Measurements from ENCODE around the gene TBC1D1. TPM values are rescaled to one million over a fixed set of nuclear protein-coding genes. Genes with fewer than 3 reads are reported as not detected.

Gene TBC1D1
- polyA plus RNA-seq, 1 donor (not counting 4 experiments of a cell fraction or from before 2014, with no cell fraction given), result 32.5 TPM

DNA sequence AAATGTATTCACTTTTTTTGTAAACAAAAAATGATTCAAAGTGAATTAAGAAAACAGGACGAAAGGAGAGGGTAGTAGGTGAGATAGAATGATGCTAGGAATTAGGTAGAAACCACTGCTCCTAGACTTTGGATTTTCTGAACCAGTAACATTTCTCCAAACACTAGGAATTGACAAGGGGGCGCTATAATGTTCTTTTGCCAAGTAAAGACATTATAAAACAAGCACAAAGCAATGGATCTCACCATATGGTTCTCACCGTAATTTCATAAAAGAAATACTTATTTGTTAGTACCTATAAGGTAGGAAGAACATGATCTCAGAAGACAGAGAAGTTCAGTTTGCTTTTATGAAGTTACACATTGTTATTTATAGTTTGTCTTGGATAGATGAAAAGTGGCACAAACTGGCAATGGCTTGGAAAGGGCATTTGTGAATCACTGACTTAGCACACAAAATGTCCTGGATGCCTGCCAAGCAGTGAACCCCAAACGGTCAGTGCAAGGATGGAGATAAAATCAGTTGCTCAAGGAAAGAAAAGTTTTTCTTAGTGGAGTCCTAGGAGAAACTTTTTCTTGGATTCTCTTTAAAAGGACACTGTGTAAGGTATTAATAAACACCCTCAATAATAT is 8.1 kb upstream of the TBC1D1 start:
- Histone ChIP-seq H4K20me1 (ENCODE audit: control insufficient read depth, extremely low read depth, insufficient read depth, low read length) (no peaks in the 10 kb centered on the region), H2AFZ (ENCODE audit: control insufficient read depth, low read length) (no peak overlapping the region), H3K27ac (ENCODE audit: control insufficient read depth, insufficient read depth, low read length) (no peak overlapping the region), H3K4me3 (ENCODE audit: control insufficient read depth in 2 of 3, extremely low read depth in 1 of 3, insufficient read depth in 2 of 3, low read depth in 1 of 3, low read length in 3 of 3) (no peak overlapping the region), H3K36me3 (ENCODE audit: control insufficient read depth in 2 of 2, extremely low read depth in 1 of 2, insufficient read depth in 2 of 2, low read length in 2 of 2) (no peaks in the 10 kb centered on the region), H3K4me2 (ENCODE audit: control insufficient read depth, extremely low read depth, insufficient read depth, low read depth, low read length) (no peak overlapping the region), H3K27me3 (ENCODE audit: control insufficient read depth, extremely low read depth, insufficient read depth, low read length) (peaks cover 6% of the 10 kb centered on the region), H3K4me1 (ENCODE audit: control insufficient read depth, extremely low read depth, insufficient read depth, low read length) (no peaks in the 10 kb centered on the region), H3K9ac (ENCODE audit: control insufficient read depth, extremely low read depth, insufficient read depth, low read length) (no peak overlapping the region), H3K9me3 (ENCODE audit: control insufficient read depth, low read depth, low read length) (no peaks in the 10 kb centered on the region), H3K79me2 (ENCODE audit: control insufficient read depth, insufficient read depth, low read length) (no peaks in the 10 kb centered on the region), H3K9me1 (ENCODE audit: control insufficient read depth, extremely low read depth, insufficient read depth, low read length) (no peaks in the 10 kb centered on the region)
- dilution Hi-C loops (cut with MboI; ENCODE audit: extremely low pct_ligation_motif_present, low sequenced_read_pairs), result no loop called here
- FAIRE-seq (no peak), DNase-seq (ENCODE audit: low read depth, low spot score) (no peak)
- no peak for TF ChIP-seq EZH2 (IDR thresholded peaks at IDR 0.05; ENCODE audit: low read length)
- TF ChIP-seq CTCF (optimal IDR thresholded peaks at IDR 0.05 in 1 of 3, IDR thresholded peaks at IDR 0.05 in 1 of 3, conservative IDR thresholded peaks at IDR 0.05 in 1 of 3; ENCODE audit: extremely low read depth in 1 of 3, insufficient read depth in 2 of 3, low read length in 3 of 3), result no peak

DNA sequence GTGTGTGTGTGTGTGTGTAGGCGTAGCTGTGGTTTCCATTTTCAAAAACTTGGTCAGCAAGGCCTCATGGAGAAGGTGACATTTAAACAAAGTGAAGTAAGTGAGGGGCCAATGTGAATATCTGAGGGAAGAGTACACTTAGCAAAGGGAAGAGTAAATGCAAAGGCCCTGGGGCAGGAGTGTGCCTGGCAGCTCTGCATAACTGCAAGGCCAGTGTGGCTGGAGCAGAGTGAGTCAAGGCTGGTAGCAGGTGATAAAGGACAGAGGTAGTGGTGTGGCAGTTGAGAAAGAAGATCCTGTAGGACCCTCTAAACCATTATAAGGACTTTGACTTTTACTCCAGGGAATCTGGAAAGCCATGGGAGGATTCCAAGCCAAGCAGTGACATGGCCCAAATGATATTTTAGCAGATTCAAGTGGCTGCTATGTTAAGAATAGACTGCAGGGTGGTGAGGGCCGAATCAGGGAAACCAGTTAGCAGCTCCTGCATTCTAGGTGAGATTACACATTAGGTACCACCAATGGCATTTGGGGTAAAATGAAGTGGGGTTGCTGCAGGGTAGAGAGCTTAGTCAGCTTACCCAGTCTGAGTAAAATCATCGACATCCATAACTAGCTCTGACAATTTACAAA is 5.9 kb upstream of the TBC1D1 start:
- dilution Hi-C loops (cut with MboI; ENCODE audit: extremely low pct_ligation_motif_present, low sequenced_read_pairs), result no loop called here
- TF ChIP-seq CTCF (optimal IDR thresholded peaks at IDR 0.05 in 1 of 3, IDR thresholded peaks at IDR 0.05 in 1 of 3, conservative IDR thresholded peaks at IDR 0.05 in 1 of 3; ENCODE audit: extremely low read depth in 1 of 3, insufficient read depth in 2 of 3, low read length in 3 of 3) (no peak), EZH2 (IDR thresholded peaks at IDR 0.05; ENCODE audit: low read length) (no peak)

More for the DNA sequence above, 5.9 kb upstream of the TBC1D1 start:
- Histone ChIP-seq H3K9me3 (ENCODE audit: control insufficient read depth, low read depth, low read length) (no peaks in the 10 kb centered on the region), H3K27me3 (ENCODE audit: control insufficient read depth, extremely low read depth, insufficient read depth, low read length) (peaks cover 20% of the 10 kb centered on the region), H3K27ac (ENCODE audit: control insufficient read depth, insufficient read depth, low read length) (no peak overlapping the region), H3K9me1 (ENCODE audit: control insufficient read depth, extremely low read depth, insufficient read depth, low read length) (no peaks in the 10 kb centered on the region), H3K36me3 (ENCODE audit: control insufficient read depth in 2 of 2, extremely low read depth in 1 of 2, insufficient read depth in 2 of 2, low read length in 2 of 2) (no peaks in the 10 kb centered on the region), H4K20me1 (ENCODE audit: control insufficient read depth, extremely low read depth, insufficient read depth, low read length) (no peaks in the 10 kb centered on the region), H3K79me2 (ENCODE audit: control insufficient read depth, insufficient read depth, low read length) (no peaks in the 10 kb centered on the region), H3K4me2 (ENCODE audit: control insufficient read depth, extremely low read depth, insufficient read depth, low read depth, low read length) (no peak overlapping the region), H2AFZ (ENCODE audit: control insufficient read depth, low read length) (no peak overlapping the region), H3K4me3 (ENCODE audit: control insufficient read depth in 2 of 3, extremely low read depth in 1 of 3, insufficient read depth in 2 of 3, low read depth in 1 of 3, low read length in 3 of 3) (no peak overlapping the region), H3K4me1 (ENCODE audit: control insufficient read depth, extremely low read depth, insufficient read depth, low read length) (no peaks in the 10 kb centered on the region), H3K9ac (ENCODE audit: control insufficient read depth, extremely low read depth, insufficient read depth, low read length) (no peak overlapping the region)
- DNase-seq (ENCODE audit: low read depth, low spot score) (no peak), FAIRE-seq (no peak)

Measured in keratinocyte (primary cell).